RWPE2 (cell line): ENCODE measurements around the gene FBLN2.
A peak's percentile ranks its signal among the peaks of the same experiment; 100 is the strongest.

ENCODE experiments used
- ATAC-seq: fragments of 200-7000 bp; cut with Tn5 transposase; 3 replicates; pipeline ENCODE4 v1.9.1; 2021; ENCODE audit warnings: low read depth
- DNase-seq: peaks from one replicate; pipeline ENCODE4 v3.0.0-alpha.2; 2020; ENCODE audit warnings: low spot score
- H3K27ac ChIP-seq: fragments of 450-650 bp; 2 replicates; pipeline ENCODE4 v1.5.1; 2017; ENCODE audit warnings: mild to moderate bottlenecking; ENCODE audit not compliant: poor library complexity, severe bottlenecking
- H3K27me3 ChIP-seq: fragments of 250-450 bp; sonication (Bioruptor Pico); 2 replicates; pipeline ENCODE4 v1.5.1; 2021; ENCODE audit warnings: mild to moderate bottlenecking, moderate library complexity; ENCODE audit not compliant: insufficient read depth, poor library complexity, severe bottlenecking
- H3K36me3 ChIP-seq: fragments of 250-450 bp; sonication (Bioruptor Pico); 2 replicates; pipeline ENCODE4 v1.5.1; 2020; ENCODE audit warnings: low read depth, mild to moderate bottlenecking, moderate library complexity
- H3K4me1 ChIP-seq: fragments of 250-450 bp; sonication (Bioruptor Pico); 2 replicates; pipeline ENCODE4 v1.5.1; 2021; ENCODE audit warnings: mild to moderate bottlenecking, moderate library complexity; ENCODE audit not compliant: insufficient read depth, poor library complexity, severe bottlenecking
- H3K4me3 ChIP-seq: fragments of 250-450 bp; sonication (Bioruptor Pico); 2 replicates; pipeline ENCODE4 v1.5.1; 2021; ENCODE audit warnings: mild to moderate bottlenecking, moderate library complexity; ENCODE audit not compliant: severe bottlenecking
- H3K9me3 ChIP-seq: fragments of 250-450 bp; sonication (Bioruptor Pico); 2 replicates; pipeline ENCODE4 v1.5.1; 2021; ENCODE audit warnings: mild to moderate bottlenecking, moderate library complexity; ENCODE audit not compliant: severe bottlenecking
- CTCF ChIP-seq: fragments of 450-650 bp; IDR thresholded peaks from one replicate; pipeline ENCODE4 v1.5.1; 2017; ENCODE audit warnings: mild to moderate bottlenecking, moderate library complexity; ENCODE audit not compliant: poor library complexity, severe bottlenecking

Gene FBLN2

DNA sequence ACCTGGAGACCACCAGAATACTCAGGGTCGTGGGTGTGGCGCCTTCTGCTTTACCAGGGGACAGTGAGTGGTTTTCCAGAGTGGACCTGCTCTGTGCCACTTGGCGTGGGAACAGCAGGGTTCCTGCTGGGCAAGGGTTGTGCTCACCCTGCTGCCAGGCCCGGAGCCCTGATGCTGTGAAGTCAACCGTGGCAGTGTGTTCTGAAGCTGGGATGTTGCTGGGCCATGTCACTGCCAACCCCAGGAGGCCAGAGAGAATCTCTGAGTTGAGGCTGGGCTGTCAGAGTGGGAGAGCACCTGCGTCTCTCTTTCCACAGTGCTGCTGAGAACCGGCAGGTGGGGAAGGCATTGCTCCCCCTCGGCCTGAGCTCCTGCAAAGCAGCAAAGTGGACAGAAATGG lies 48.7 kb downstream of the FBLN2 start:
- ATAC-seq = no peak
- no peak overlapping the region for H3K4me3 ChIP-seq
- DNase-seq = no peak
- H3K27me3 ChIP-seq = no peaks in the 10 kb centered on the region
- peaks cover 15% of the 10 kb centered on the region for H3K4me1 ChIP-seq
- H3K27ac ChIP-seq = no peak overlapping the region
- H3K36me3 ChIP-seq = no peaks in the 10 kb centered on the region
- H3K9me3 ChIP-seq = no peaks in the 10 kb centered on the region
- no peak for TF ChIP-seq CTCF

GRCh38 chr3:13598201-13598600 lies 49.3 kb downstream of the FBLN2 start:
- no peaks in the 10 kb centered on the region for H3K36me3 ChIP-seq
- DNase-seq (no peak), ATAC-seq (no peak)
- no peak for TF ChIP-seq CTCF
- H3K27me3 ChIP-seq = no peaks in the 10 kb centered on the region
- H3K27ac ChIP-seq = no peak overlapping the region
- H3K4me3 ChIP-seq = no peak overlapping the region
- H3K9me3 ChIP-seq = no peaks in the 10 kb centered on the region
- peaks cover 15% of the 10 kb centered on the region for H3K4me1 ChIP-seq

GRCh38 chr3:13598926-13599886 lies 50.3 kb downstream of the FBLN2 start:
- H3K9me3 ChIP-seq = no peaks in the 10 kb centered on the region
- H3K27ac ChIP-seq = no peak overlapping the region
- H3K4me1 ChIP-seq = peaks cover 15% of the 10 kb centered on the region
- no peaks in the 10 kb centered on the region for H3K36me3 ChIP-seq
- no peak for ATAC-seq
- no peaks in the 10 kb centered on the region for H3K27me3 ChIP-seq
- H3K4me3 ChIP-seq = no peak overlapping the region
- DNase-seq = no peak
- TF ChIP-seq CTCF = no peak

DNA sequence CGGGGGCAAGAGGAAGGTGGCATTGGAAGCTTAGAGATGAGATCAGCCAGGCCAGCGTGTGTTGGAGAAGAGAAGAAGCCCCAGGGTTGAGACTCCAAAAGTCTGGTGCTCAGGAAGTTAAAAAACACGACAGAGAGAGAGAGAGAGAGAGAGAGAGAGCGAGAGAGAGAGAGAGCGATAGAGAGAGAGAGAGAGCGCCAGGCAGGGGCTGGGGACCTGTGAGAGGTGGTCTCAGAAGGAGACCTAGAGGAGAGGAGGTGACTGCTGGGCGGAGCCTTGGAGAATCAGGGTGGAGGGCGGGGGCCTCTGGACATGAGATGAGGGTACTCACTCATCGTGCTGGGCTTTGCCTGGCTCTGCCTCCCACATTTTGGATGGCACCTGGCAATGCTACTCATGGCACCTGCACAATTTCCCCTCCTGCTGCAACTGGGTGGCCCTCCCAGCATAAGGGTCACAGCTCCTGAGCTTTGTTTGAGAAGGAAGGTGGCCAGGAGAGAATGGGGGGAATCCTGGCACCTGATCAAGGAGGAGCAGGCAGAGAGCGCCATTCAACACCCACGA lies 51.0 kb downstream of the FBLN2 start:
- ATAC-seq (no peak), DNase-seq (no peak)
- peaks cover 15% of the 10 kb centered on the region for H3K4me1 ChIP-seq
- TF ChIP-seq CTCF = no peak
- H3K4me3 ChIP-seq = no peak overlapping the region
- peak overlapping the region; percentile 72 for H3K27ac ChIP-seq
- H3K9me3 ChIP-seq = no peaks in the 10 kb centered on the region
- no peaks in the 10 kb centered on the region for H3K36me3 ChIP-seq
- no peaks in the 10 kb centered on the region for H3K27me3 ChIP-seq
